ENCODE data around the gene PIP4K2C. TPM values are rescaled to one million over a fixed set of nuclear protein-coding genes. Genes with fewer than 3 reads are reported as not detected.
"Not testable (repeated sequence)": the region's sequence is repeated elsewhere in the genome, so short reads cannot be mapped to it uniquely, and the experiment has no call there.

Gene PIP4K2C
- total RNA-seq, 1 donor from 2014 or later: 27.6 TPM

GRCh38 chr12:57584050-57584449, 6.9 kb upstream of the PIP4K2C start:
- no peak for DNase-seq (ENCODE audit: extremely low spot score, unreplicated experiment)
- H3K4me1 Mint-ChIP-seq (ENCODE audit: unreplicated experiment): peaks cover 4% of the 10 kb centered on the region
- H3K27ac Mint-ChIP-seq: no peak overlapping the region
- H3K36me3 Mint-ChIP-seq: no peaks in the 10 kb centered on the region
- H3K9me3 Mint-ChIP-seq: no peaks in the 10 kb centered on the region
- H3K4me3 Mint-ChIP-seq: no peak overlapping the region
- TF ChIP-seq CTCF (conservative IDR thresholded peaks at IDR 0.05): no peak
- peaks cover 22% of the 10 kb centered on the region for H3K27me3 Mint-ChIP-seq

- peaks cover 4% of the 10 kb centered on the region for H3K4me1 Mint-ChIP-seq (ENCODE audit: unreplicated experiment)
- H3K36me3 Mint-ChIP-seq: no peaks in the 10 kb centered on the region
- no peak for TF ChIP-seq CTCF (conservative IDR thresholded peaks at IDR 0.05)
- no peak overlapping the region for H3K27ac Mint-ChIP-seq
- H3K27me3 Mint-ChIP-seq: peaks cover 22% of the 10 kb centered on the region
- no peak overlapping the region for H3K4me3 Mint-ChIP-seq
- DNase-seq (ENCODE audit: extremely low spot score, unreplicated experiment): no peak
- H3K9me3 Mint-ChIP-seq: no peaks in the 10 kb centered on the region
Measured at GRCh38 chr12:57584690-57585089, 6.3 kb upstream of the PIP4K2C start.

- H3K4me1 Mint-ChIP-seq (ENCODE audit: unreplicated experiment): peaks cover 4% of the 10 kb centered on the region
- H3K27me3 Mint-ChIP-seq: peaks cover 22% of the 10 kb centered on the region
- H3K27ac Mint-ChIP-seq: no peak overlapping the region
- no peaks in the 10 kb centered on the region for H3K36me3 Mint-ChIP-seq
- H3K4me3 Mint-ChIP-seq: no peak overlapping the region
- DNase-seq (ENCODE audit: extremely low spot score, unreplicated experiment): no peak
- TF ChIP-seq CTCF (conservative IDR thresholded peaks at IDR 0.05): no peak
- H3K9me3 Mint-ChIP-seq: no peaks in the 10 kb centered on the region
Measured at GRCh38 chr12:57585156-57585555, 5.8 kb upstream of the PIP4K2C start.

GRCh38 chr12:57586128-57586527, 4.9 kb upstream of the PIP4K2C start:
- Mint-ChIP-seq H3K4me1 (ENCODE audit: unreplicated experiment) (peaks cover 10% of the 10 kb centered on the region), H3K27me3 (peaks cover 26% of the 10 kb centered on the region), H3K36me3 (no peaks in the 10 kb centered on the region), H3K4me3 (no peak overlapping the region), H3K9me3 (no peaks in the 10 kb centered on the region), H3K27ac (no peak overlapping the region)
- no peak for TF ChIP-seq CTCF (conservative IDR thresholded peaks at IDR 0.05)
- no peak for DNase-seq (ENCODE audit: extremely low spot score, unreplicated experiment)

GRCh38 chr12:57586832-57587429, 4.1 kb upstream of the PIP4K2C start:
- DNase-seq (ENCODE audit: extremely low spot score, unreplicated experiment): no peak
- Mint-ChIP-seq H3K4me3 (no peak overlapping the region), H3K4me1 (ENCODE audit: unreplicated experiment) (peaks cover 14% of the 10 kb centered on the region), H3K36me3 (no peaks in the 10 kb centered on the region), H3K9me3 (no peaks in the 10 kb centered on the region), H3K27me3 (peaks cover 26% of the 10 kb centered on the region), H3K27ac (no peak overlapping the region)
- TF ChIP-seq CTCF (conservative IDR thresholded peaks at IDR 0.05): no peak

GRCh38 chr12:57588951-57589610, 1.9 kb upstream of the PIP4K2C start:
- not testable (repeated sequence) for H3K4me3 Mint-ChIP-seq; H3K27ac Mint-ChIP-seq; H3K36me3 Mint-ChIP-seq; H3K9me3 Mint-ChIP-seq; DNase-seq (ENCODE audit: extremely low spot score, unreplicated experiment)
- Mint-ChIP-seq H3K4me1 (ENCODE audit: unreplicated experiment) (peaks cover 16% of the 10 kb centered on the region), H3K27me3 (peaks cover 17% of the 10 kb centered on the region)
